RCC 7860 (cell line): ENCODE data around the gene ANKRD28.

Source experiments
- DNase-seq: peaks from one replicate; pipeline ENCODE4 v3.0.0-alpha.2; 2015; ENCODE audit warnings: low spot score
- FAIRE-seq: peaks from 2 replicates; lab custom pipeline; 2012; peaks lifted over from hg19 to GRCh38; lab: Jason Lieb, UNC

The ANKRD28 gene

GRCh38 chr3:15728766-15729165, 69.0 kb downstream of the ANKRD28 start:
- FAIRE-seq (peak; percentile 25), DNase-seq (peak; percentile 45)

GRCh38 chr3:15726881-15727280, 70.9 kb downstream of the ANKRD28 start:
- DNase-seq (no peak), FAIRE-seq (no peak)

- no peak for DNase-seq
- no peak for FAIRE-seq
These were observed 71.7 kb downstream of the ANKRD28 start for GRCh38 chr3:15726043-15726442.

GRCh38 chr3:15724446-15724845, 73.3 kb downstream of the ANKRD28 start:
- FAIRE-seq = no peak
- DNase-seq = no peak

GRCh38 chr3:15723624-15723884, 74.2 kb downstream of the ANKRD28 start:
- FAIRE-seq (no peak), DNase-seq (no peak)

- DNase-seq (no peak), FAIRE-seq (no peak)
These were observed 74.7 kb downstream of the ANKRD28 start for GRCh38 chr3:15722877-15723623.

GRCh38 chr3:15716178-15716577, 81.6 kb downstream of the ANKRD28 start:
- DNase-seq = no peak
- no peak for FAIRE-seq

GRCh38 chr3:15714448-15714847, 83.3 kb downstream of the ANKRD28 start:
- DNase-seq = peak; percentile 13
- peak; percentile 83 for FAIRE-seq

GRCh38 chr3:15713364-15713763, 84.4 kb downstream of the ANKRD28 start:
- DNase-seq (no peak), FAIRE-seq (no peak)

GRCh38 chr3:15711281-15711680, 86.5 kb downstream of the ANKRD28 start:
- DNase-seq (no peak), FAIRE-seq (no peak)

GRCh38 chr3:15708882-15709677, 88.7 kb downstream of the ANKRD28 start:
- no peak for DNase-seq
- FAIRE-seq = no peak

GRCh38 chr3:15707779-15708178, 90.0 kb downstream of the ANKRD28 start:
- DNase-seq (no peak), FAIRE-seq (no peak)

GRCh38 chr3:15703346-15703745, 94.4 kb downstream of the ANKRD28 start:
- DNase-seq (no peak), FAIRE-seq (no peak)

- DNase-seq (no peak), FAIRE-seq (no peak)
These were observed 103.2 kb downstream of the ANKRD28 start for GRCh38 chr3:15694628-15695027.

- DNase-seq (no peak), FAIRE-seq (no peak)
These were observed 104.4 kb downstream of the ANKRD28 start for GRCh38 chr3:15693355-15693754.

GRCh38 chr3:15690748-15691147, 107.0 kb downstream of the ANKRD28 start:
- FAIRE-seq (no peak), DNase-seq (no peak)

GRCh38 chr3:15690230-15690629, 107.5 kb downstream of the ANKRD28 start:
- FAIRE-seq = no peak
- no peak for DNase-seq

GRCh38 chr3:15685927-15686326, 111.9 kb downstream of the ANKRD28 start:
- FAIRE-seq = no peak
- DNase-seq = no peak

- FAIRE-seq (no peak), DNase-seq (no peak)
These were observed 114.5 kb downstream of the ANKRD28 start for GRCh38 chr3:15683253-15683652.

- no peak for FAIRE-seq
- DNase-seq = no peak
These were observed 115.1 kb downstream of the ANKRD28 start for GRCh38 chr3:15682561-15683185.

- no peak for DNase-seq
- FAIRE-seq = no peak
These were observed 116.1 kb downstream of the ANKRD28 start for GRCh38 chr3:15681668-15682067.

- no peak for FAIRE-seq
These were observed 118.5 kb downstream of the ANKRD28 start for GRCh38 chr3:15679306-15679705.

More at GRCh38 chr3:15679306-15679705, 118.5 kb downstream of the ANKRD28 start:
- DNase-seq = no peak
